ENCODE data around the gene ELAVL2.

ELAVL2 gene

GRCh38 chr9:23819403-23819802 is 6.6 kb downstream of the ELAVL2 start (continued):
- no peak for TF ChIP-seq CSRNP3 (CRISPR knock-in tag; IDR thresholded peaks at IDR 0.05)
- TF ChIP-seq ESRRG (CRISPR knock-in tag; IDR thresholded peaks at IDR 0.05), result no peak

GRCh38 chr9:23814243-23814642 is 11.8 kb downstream of the ELAVL2 start:
- TF ChIP-seq ESRRG (CRISPR knock-in tag; IDR thresholded peaks at IDR 0.05) (no peak), CREB5 (CRISPR knock-in tag; IDR thresholded peaks at IDR 0.05; ENCODE audit: low read depth) (no peak), OSR1 (CRISPR knock-in tag; IDR thresholded peaks at IDR 0.05) (no peak), TCF4 (CRISPR knock-in tag; IDR thresholded peaks at IDR 0.05; ENCODE audit: borderline replicate concordance) (no peak), CSDC2 (CRISPR knock-in tag; IDR thresholded peaks at IDR 0.05) (no peak), ARNTL (CRISPR knock-in tag; IDR thresholded peaks at IDR 0.05; ENCODE audit: borderline replicate concordance, low read depth) (no peak), TOX (CRISPR knock-in tag; IDR thresholded peaks at IDR 0.05; ENCODE audit: borderline replicate concordance) (no peak), ZFP30 (CRISPR knock-in tag; IDR thresholded peaks at IDR 0.05) (no peak), BACH2 (CRISPR knock-in tag; IDR thresholded peaks at IDR 0.05; ENCODE audit: borderline replicate concordance) (no peak), ISL1 (CRISPR knock-in tag; IDR thresholded peaks at IDR 0.05) (no peak), SNAI2 (CRISPR knock-in tag; IDR thresholded peaks at IDR 0.05) (no peak), ZNF70 (CRISPR knock-in tag; IDR thresholded peaks at IDR 0.05) (no peak), POU6F1 (CRISPR knock-in tag; IDR thresholded peaks at IDR 0.05; ENCODE audit: borderline replicate concordance, low read depth) (no peak), TSHZ2 (CRISPR knock-in tag; IDR thresholded peaks at IDR 0.05) (no peak), PPARA (CRISPR knock-in tag; IDR thresholded peaks at IDR 0.05; ENCODE audit: borderline replicate concordance) (no peak), ZC3H10 (CRISPR knock-in tag; IDR thresholded peaks at IDR 0.05) (no peak), ZFP3 (CRISPR knock-in tag; IDR thresholded peaks at IDR 0.05) (no peak), ZNF565 (CRISPR knock-in tag; conservative IDR thresholded peaks at IDR 0.05; ENCODE audit: low read depth) (no peak)
- no peak for ATAC-seq

- no peak for TF ChIP-seq RARB (CRISPR knock-in tag; IDR thresholded peaks at IDR 0.05)
- no peak for ATAC-seq
Measured at GRCh38 chr9:23812673-23813072, 13.4 kb downstream of the ELAVL2 start.

- ATAC-seq, result no peak
Measured at GRCh38 chr9:23811633-23812032, 14.4 kb downstream of the ELAVL2 start.

More at GRCh38 chr9:23811633-23812032, 14.4 kb downstream of the ELAVL2 start:
- TF ChIP-seq BACH2 (CRISPR knock-in tag; IDR thresholded peaks at IDR 0.05; ENCODE audit: borderline replicate concordance), result no peak
- no peak for TF ChIP-seq ZNF8 (CRISPR knock-in tag; IDR thresholded peaks at IDR 0.05)
- TF ChIP-seq OSR1 (CRISPR knock-in tag; IDR thresholded peaks at IDR 0.05), result no peak
- no peak for TF ChIP-seq TCF4 (CRISPR knock-in tag; IDR thresholded peaks at IDR 0.05; ENCODE audit: borderline replicate concordance)
- TF ChIP-seq ZFP3 (CRISPR knock-in tag; IDR thresholded peaks at IDR 0.05), result no peak
- TF ChIP-seq TOX (CRISPR knock-in tag; IDR thresholded peaks at IDR 0.05; ENCODE audit: borderline replicate concordance), result no peak
- no peak for TF ChIP-seq GLIS3 (CRISPR knock-in tag; IDR thresholded peaks at IDR 0.05)
- no peak for TF ChIP-seq CREB5 (CRISPR knock-in tag; IDR thresholded peaks at IDR 0.05; ENCODE audit: low read depth)
- TF ChIP-seq CSRNP3 (CRISPR knock-in tag; IDR thresholded peaks at IDR 0.05), result no peak
- no peak for TF ChIP-seq CSDC2 (CRISPR knock-in tag; IDR thresholded peaks at IDR 0.05)
- no peak for TF ChIP-seq POU6F1 (CRISPR knock-in tag; IDR thresholded peaks at IDR 0.05; ENCODE audit: borderline replicate concordance, low read depth)
- no peak for TF ChIP-seq ZNF565 (CRISPR knock-in tag; conservative IDR thresholded peaks at IDR 0.05; ENCODE audit: low read depth)
- TF ChIP-seq ZC3H10 (CRISPR knock-in tag; IDR thresholded peaks at IDR 0.05), result no peak
- TF ChIP-seq ZFP30 (CRISPR knock-in tag; IDR thresholded peaks at IDR 0.05), result no peak
- no peak for TF ChIP-seq ESRRG (CRISPR knock-in tag; IDR thresholded peaks at IDR 0.05)
